ENCODE data around the gene TMEM192. TPM values are rescaled to one million over a fixed set of nuclear protein-coding genes. Genes with fewer than 3 reads are reported as not detected.

Gene TMEM192
- total and polyA plus RNA-seq, 2 donors (not counting 3 experiments of a cell fraction or from before 2014, with no cell fraction given) = 11.4 to 13.0 TPM

GRCh38 chr4:165070560-165070959 is 42.1 kb downstream of the TMEM192 start:
- Histone ChIP-seq H3K27ac (ENCODE audit: insufficient read depth, low read depth, low read length) (no peak overlapping the region), H3K27me3 (ENCODE audit: control insufficient read depth in 2 of 2, insufficient read depth in 2 of 2, low read length in 2 of 2) (no peaks in the 10 kb centered on the region), H2AFZ (ENCODE audit: low read depth, low read length) (no peak overlapping the region), H3K4me3 (replicated peaks in 1 of 3; ENCODE audit: insufficient read depth in 1 of 3, low read depth in 1 of 3, low read length in 3 of 3) (no peak overlapping the region), H3K9me3 (replicated peaks; ENCODE audit: control insufficient read depth, insufficient read depth, low read length) (no peaks in the 10 kb centered on the region), H3K36me3 (ENCODE audit: control insufficient read depth in 2 of 2, extremely low read depth in 1 of 2, insufficient read depth in 2 of 2, low read length in 2 of 2) (no peaks in the 10 kb centered on the region), H4K20me1 (replicated peaks; ENCODE audit: control insufficient read depth, extremely low read depth, insufficient read depth, low read length) (no peaks in the 10 kb centered on the region), H3K9ac (replicated peaks; ENCODE audit: extremely low read depth, insufficient read depth, low read length) (no peak overlapping the region), H3K79me2 (ENCODE audit: control insufficient read depth, insufficient read depth, low read length) (no peaks in the 10 kb centered on the region), H3K9me1 (replicated peaks; ENCODE audit: control insufficient read depth, extremely low read depth, insufficient read depth, low read length) (no peaks in the 10 kb centered on the region), H3K4me1 (ENCODE audit: control insufficient read depth, extremely low read depth, insufficient read depth, low read length) (no peaks in the 10 kb centered on the region), H3K4me2 (ENCODE audit: insufficient read depth, low read length) (no peak overlapping the region)
- BruUV-seq (replicated peaks) = no TSS peak
- intact Hi-C loops (cut with micrococcal nuclease) (no loop called here), dilution Hi-C loops (cut with MboI; ENCODE audit: extremely low pct_ligation_motif_present, low sequenced_read_pairs) (no loop called here)
- ChIA-PET CTCF (no interaction called here), POLR2A (interaction anchor here (0.7 kb wide), 1 partner anchor 402 kb away, joined by 3 read pairs; no protein-coding TSS in a partner anchor)
- no peak for FAIRE-seq
- TF ChIP-seq GATA2 (IDR thresholded peaks at IDR 0.05; ENCODE audit: insufficient read depth, insufficient read length, low read depth, low read length) = no peak
- no peak for TF ChIP-seq MAX (IDR thresholded peaks at IDR 0.05; ENCODE audit: insufficient read depth, insufficient read length)
- no peak for TF ChIP-seq CTCF (IDR thresholded peaks at IDR 0.05; ENCODE audit: extremely low read depth in 1 of 2, insufficient read depth in 1 of 2, low read depth in 1 of 2, low read length in 2 of 2)
- no peak for TF ChIP-seq JUN (IDR thresholded peaks at IDR 0.05; ENCODE audit: borderline replicate concordance, insufficient read depth, insufficient read length, low read depth)
- no peak for TF ChIP-seq POLR2A (IDR thresholded peaks at IDR 0.05; ENCODE audit: low read depth, low read length)
- no peak for TF ChIP-seq POLR2AphosphoS5 (IDR thresholded peaks at IDR 0.05; ENCODE audit: insufficient read depth, low read depth, low read length)
- TF ChIP-seq FOS (IDR thresholded peaks at IDR 0.05; ENCODE audit: borderline replicate concordance, insufficient read depth, low read length) = no peak
- no peak for TF ChIP-seq MYC (IDR thresholded peaks at IDR 0.05; ENCODE audit: low read depth, low read length)
- TF ChIP-seq EZH2 (IDR thresholded peaks at IDR 0.05; ENCODE audit: borderline replicate concordance, low read depth, low read length, severe bottlenecking) = no peak
- no peak for DNase-seq (ENCODE audit: low read depth, low spot score)
